Measurements from ENCODE around the gene OR56A4.

The OR56A4 gene

GRCh38 chr11:5992150-5992549 lies 14.6 kb downstream of the OR56A4 start:
- no peak for TF ChIP-seq CTCF (conservative IDR thresholded peaks at IDR 0.05)
- H3K27ac ChIP-seq: no peak overlapping the region

GRCh38 chr11:5989203-5989602 lies 17.5 kb downstream of the OR56A4 start:
- H3K27ac ChIP-seq: no peak overlapping the region
- TF ChIP-seq CTCF (conservative IDR thresholded peaks at IDR 0.05): no peak

- TF ChIP-seq CTCF (conservative IDR thresholded peaks at IDR 0.05): no peak
- no peak within 1 kb of the TSS for H3K27ac ChIP-seq
Measured at GRCh38 chr11:5986885-5987284, 19.9 kb downstream of the OR56A4 start, which contains the start of gene OR52L1. Gene OR52L1 (minus strand): TSS chr11:5986985. CDS start chr11:5986930, 55 bp downstream.

GRCh38 chr11:5983443-5983842 lies 23.3 kb downstream of the OR56A4 start:
- no peak for TF ChIP-seq CTCF (conservative IDR thresholded peaks at IDR 0.05)
- H3K27ac ChIP-seq: no peak overlapping the region

GRCh38 chr11:5973530-5973929 lies 33.2 kb downstream of the OR56A4 start:
- H3K27ac ChIP-seq: no peak overlapping the region
- no peak for TF ChIP-seq CTCF (conservative IDR thresholded peaks at IDR 0.05)

- H3K27ac ChIP-seq: no peak within 1 kb of the TSS
- TF ChIP-seq CTCF (conservative IDR thresholded peaks at IDR 0.05): no peak
Measured at GRCh38 chr11:5968394-5968793, 38.4 kb downstream of the OR56A4 start, which contains the start of gene OR56A5. Gene OR56A5 (minus strand): TSS chr11:5968494. CDS start chr11:5968494, 0 bp downstream.

GRCh38 chr11:5967708-5968107 lies 39.0 kb downstream of the OR56A4 start:
- H3K27ac ChIP-seq: no peak overlapping the region
- TF ChIP-seq CTCF (conservative IDR thresholded peaks at IDR 0.05): no peak

All from VCaP (cell line).